ENCODE data around the gene PRRX1. TPM values are rescaled to one million over a fixed set of nuclear protein-coding genes. Genes with fewer than 3 reads are reported as not detected.

The PRRX1 gene
- total RNA-seq, 1 donor from 2014 or later = 1.5 TPM

- Mint-ChIP-seq H3K9me3 (ENCODE audit: low read depth) (no peaks in the 10 kb centered on the region), H3K36me3 (ENCODE audit: insufficient read depth) (no peaks in the 10 kb centered on the region), H3K4me3 (ENCODE audit: low read depth) (no peak overlapping the region), H3K27ac (no peak overlapping the region), H3K27me3 (peaks cover 98% of the 10 kb centered on the region), H3K4me1 (ENCODE audit: low read depth) (peaks cover 32% of the 10 kb centered on the region)
- no peak for DNase-seq (ENCODE audit: low spot score, unreplicated experiment)
- no peak for TF ChIP-seq CTCF (IDR thresholded peaks at IDR 0.05; ENCODE audit: unreplicated experiment)
Measured at GRCh38 chr1:170665629-170666028, 1.7 kb downstream of the PRRX1 start.

- Mint-ChIP-seq H3K27ac (no peak overlapping the region), H3K4me3 (ENCODE audit: low read depth) (no peak overlapping the region), H3K36me3 (ENCODE audit: insufficient read depth) (no peaks in the 10 kb centered on the region), H3K4me1 (ENCODE audit: low read depth) (peaks cover 29% of the 10 kb centered on the region), H3K27me3 (peaks cover 99% of the 10 kb centered on the region), H3K9me3 (ENCODE audit: low read depth) (no peaks in the 10 kb centered on the region)
- DNase-seq (ENCODE audit: low spot score, unreplicated experiment) = no peak
- TF ChIP-seq CTCF (IDR thresholded peaks at IDR 0.05; ENCODE audit: unreplicated experiment) = no peak
Measured at GRCh38 chr1:170666541-170667254, 2.8 kb downstream of the PRRX1 start.

- no peak for DNase-seq (ENCODE audit: low spot score, unreplicated experiment)
- Mint-ChIP-seq H3K4me3 (ENCODE audit: low read depth) (peak overlapping the region; percentile 11), H3K27me3 (peaks cover 99% of the 10 kb centered on the region), H3K9me3 (ENCODE audit: low read depth) (no peaks in the 10 kb centered on the region), H3K36me3 (ENCODE audit: insufficient read depth) (no peaks in the 10 kb centered on the region), H3K27ac (peak overlapping the region; percentile 54), H3K4me1 (ENCODE audit: low read depth) (peaks cover 29% of the 10 kb centered on the region)
- no peak for TF ChIP-seq CTCF (IDR thresholded peaks at IDR 0.05; ENCODE audit: unreplicated experiment)
Measured at GRCh38 chr1:170668209-170669106, 4.5 kb downstream of the PRRX1 start.

GRCh38 chr1:170669107-170669445 is 5.1 kb downstream of the PRRX1 start:
- Mint-ChIP-seq H3K27me3 (peaks cover 99% of the 10 kb centered on the region), H3K9me3 (ENCODE audit: low read depth) (no peaks in the 10 kb centered on the region), H3K27ac (no peak overlapping the region), H3K4me1 (ENCODE audit: low read depth) (peaks cover 25% of the 10 kb centered on the region), H3K36me3 (ENCODE audit: insufficient read depth) (no peaks in the 10 kb centered on the region), H3K4me3 (ENCODE audit: low read depth) (no peak overlapping the region)
- no peak for DNase-seq (ENCODE audit: low spot score, unreplicated experiment)
- TF ChIP-seq CTCF (IDR thresholded peaks at IDR 0.05; ENCODE audit: unreplicated experiment) = no peak

- H3K4me1 Mint-ChIP-seq (ENCODE audit: low read depth) = peaks cover 20% of the 10 kb centered on the region
- no peak overlapping the region for H3K4me3 Mint-ChIP-seq (ENCODE audit: low read depth)
- no peaks in the 10 kb centered on the region for H3K9me3 Mint-ChIP-seq (ENCODE audit: low read depth)
- H3K36me3 Mint-ChIP-seq (ENCODE audit: insufficient read depth) = no peaks in the 10 kb centered on the region
- H3K27ac Mint-ChIP-seq = no peak overlapping the region
- peaks cover 98% of the 10 kb centered on the region for H3K27me3 Mint-ChIP-seq
- TF ChIP-seq CTCF (IDR thresholded peaks at IDR 0.05; ENCODE audit: unreplicated experiment) = no peak
- no peak for DNase-seq (ENCODE audit: low spot score, unreplicated experiment)
Measured at GRCh38 chr1:170669586-170670530, 5.9 kb downstream of the PRRX1 start.
